ENCODE results near the gene GBF1.
"Not testable (repeated sequence)": the region's sequence is repeated elsewhere in the genome, so short reads cannot be mapped to it uniquely, and the experiment has no call there.

GBF1 gene

GRCh38 chr10:102245082-102245931 lies at the start of gene GBF1:
GBF1 (plus strand) TSS chr10:102245532; CDS start chr10:102258939, 13,407 bp downstream.
- DNase-seq (ENCODE audit: low read depth in 2 of 2) = peak; percentile 71 to 78

- DNase-seq (ENCODE audit: low read depth in 2 of 2) = no peak
Measured at GRCh38 chr10:102196893-102197292, 48.4 kb upstream of the GBF1 start.

- no peak for DNase-seq (ENCODE audit: low read depth in 2 of 2)
Measured at GRCh38 chr10:102198027-102198426, 47.3 kb upstream of the GBF1 start.

- no peak for DNase-seq (ENCODE audit: low read depth in 2 of 2)
Measured at GRCh38 chr10:102200751-102201640, 44.3 kb upstream of the GBF1 start.

- DNase-seq (ENCODE audit: low read depth in 2 of 2) = no peak
Measured at GRCh38 chr10:102202386-102202785, 42.9 kb upstream of the GBF1 start.

- no peak for DNase-seq (ENCODE audit: low read depth in 2 of 2)
Measured at GRCh38 chr10:102208311-102209035, 36.9 kb upstream of the GBF1 start.

GRCh38 chr10:102211615-102212299 lies 33.6 kb upstream of the GBF1 start:
- DNase-seq (ENCODE audit: low read depth in 2 of 2) = no peak

GRCh38 chr10:102213599-102213998 lies 31.7 kb upstream of the GBF1 start:
- not testable (repeated sequence) for DNase-seq (ENCODE audit: low read depth in 2 of 2)

- no peak for DNase-seq (ENCODE audit: low read depth in 2 of 2)
Measured at GRCh38 chr10:102219370-102219769, 26.0 kb upstream of the GBF1 start.

- DNase-seq (ENCODE audit: low read depth in 2 of 2) = no peak
Measured at GRCh38 chr10:102220612-102221011, 24.7 kb upstream of the GBF1 start.

- DNase-seq (ENCODE audit: low read depth in 2 of 2) = no peak
Measured at GRCh38 chr10:102222797-102223196, 22.5 kb upstream of the GBF1 start.

- peak; percentile 59 to 61 for DNase-seq (ENCODE audit: low read depth in 2 of 2)
Measured at GRCh38 chr10:102225646-102226541, 19.4 kb upstream of the GBF1 start, which contains the start of gene ELOVL3. ELOVL3 (plus strand) TSS chr10:102226299; CDS start chr10:102226549, 250 bp downstream.

- DNase-seq (ENCODE audit: low read depth in 2 of 2) = no peak
Measured at GRCh38 chr10:102226542-102226870, 18.8 kb upstream of the GBF1 start.

- no peak for DNase-seq (ENCODE audit: low read depth in 2 of 2)
Measured at GRCh38 chr10:102227050-102227449, 18.3 kb upstream of the GBF1 start.

- peak; percentile 67 to 73 for DNase-seq (ENCODE audit: low read depth in 2 of 2)
Measured at GRCh38 chr10:102229810-102230263, 15.5 kb upstream of the GBF1 start.

GRCh38 chr10:102230264-102230860 lies 15.0 kb upstream of the GBF1 start:
- DNase-seq (ENCODE audit: low read depth in 2 of 2) = no peak

GRCh38 chr10:102230861-102231356 lies 14.4 kb upstream of the GBF1 start:
- no peak for DNase-seq (ENCODE audit: low read depth in 2 of 2)

GRCh38 chr10:102231357-102232318 lies 13.7 kb upstream of the GBF1 start:
- DNase-seq (ENCODE audit: low read depth in 2 of 2) = no peak
